Fibroblast of skin of abdomen (primary cell): ENCODE data around the gene ASAP3.

Experiments
- DNase-seq: peaks from one replicate; pipeline ENCODE4 v3.0.0-alpha.2; 2013

Gene ASAP3

GRCh38 chr1:23477359-23478144 is 6.4 kb downstream of the ASAP3 start:
- DNase-seq: no peak

- DNase-seq: peak; percentile 67
Measured at GRCh38 chr1:23475641-23476040, 8.3 kb downstream of the ASAP3 start.

GRCh38 chr1:23475134-23475628 is 8.8 kb downstream of the ASAP3 start:
- peak; percentile 95 for DNase-seq

- peak; percentile 18 for DNase-seq
Measured at GRCh38 chr1:23473037-23473800, 10.8 kb downstream of the ASAP3 start.

GRCh38 chr1:23472351-23473036 is 11.5 kb downstream of the ASAP3 start:
- no peak for DNase-seq

- no peak for DNase-seq
Measured at GRCh38 chr1:23471473-23472075, 12.4 kb downstream of the ASAP3 start.

- peak; percentile 68 for DNase-seq
Measured at GRCh38 chr1:23470282-23471070, 13.5 kb downstream of the ASAP3 start.

- DNase-seq: no peak
Measured at GRCh38 chr1:23469372-23469982, 14.5 kb downstream of the ASAP3 start.

- DNase-seq: no peak
Measured at GRCh38 chr1:23466423-23466989, 17.5 kb downstream of the ASAP3 start.

GRCh38 chr1:23463286-23463685 is 20.7 kb downstream of the ASAP3 start:
- no peak for DNase-seq

- no peak for DNase-seq
Measured at GRCh38 chr1:23462766-23463165, 21.2 kb downstream of the ASAP3 start.

GRCh38 chr1:23461050-23461449 is 22.9 kb downstream of the ASAP3 start:
- DNase-seq: no peak

GRCh38 chr1:23460519-23460918 is 23.5 kb downstream of the ASAP3 start:
- DNase-seq: no peak

- no peak for DNase-seq
Measured at GRCh38 chr1:23459338-23459757, 24.6 kb downstream of the ASAP3 start.

- DNase-seq: no peak
Measured at GRCh38 chr1:23456226-23456625, 27.8 kb downstream of the ASAP3 start.

- DNase-seq: no peak
Measured at GRCh38 chr1:23453455-23454000, 30.5 kb downstream of the ASAP3 start.

- DNase-seq: no peak
Measured at GRCh38 chr1:23452011-23452411, 32.0 kb downstream of the ASAP3 start.

- no peak for DNase-seq
Measured at GRCh38 chr1:23451441-23451840, 32.5 kb downstream of the ASAP3 start.

GRCh38 chr1:23450894-23451293 is 33.1 kb downstream of the ASAP3 start:
- no peak for DNase-seq

GRCh38 chr1:23449958-23450357 is 34.0 kb downstream of the ASAP3 start:
- DNase-seq: no peak

- no peak for DNase-seq
Measured at GRCh38 chr1:23449306-23449705, 34.7 kb downstream of the ASAP3 start.
